Endothelial cell of umbilical vein (primary cell): ENCODE data around the gene S100A13. TPM values are rescaled to one million over a fixed set of nuclear protein-coding genes. Genes with fewer than 3 reads are reported as not detected.

Experiments
- BruUV-seq: library from RNA; stranded (reverse); fragments of 400-500 nt; replicated peaks from 2 replicates; lab custom pipeline; 2021; lab: Mats Ljungman, UMichigan
- CTCF ChIA-PET: fragments of 300-600, 350-600 bp; sonication (Branson Sonifier 250); formaldehyde crosslinking; loops from one replicate; lab custom pipeline; 2021; ENCODE audit warnings: antibody characterized with exemption, inconsistent platforms; lab: Charles Lee
- POLR2A ChIA-PET: fragments of 300-600, 350-600 bp; sonication (Branson Sonifier 250); formaldehyde crosslinking; loops from one replicate; lab custom pipeline; 2021; ENCODE audit warnings: antibody characterized with exemption, inconsistent platforms; lab: Charles Lee
- DNase-seq: peaks from one replicate; pipeline ENCODE4 v3.0.0-alpha.2; 2011; ENCODE audit warnings: low read depth, low spot score
- FAIRE-seq: peaks from 2 replicates; lab custom pipeline; 2011; peaks lifted over from hg19 to GRCh38; lab: Jason Lieb, UNC
- H2AFZ ChIP-seq: 2 replicates; pipeline ENCODE4 v1.6.0; 2012; ENCODE audit warnings: low read depth, low read length, control low read depth, inconsistent platforms
- H3K27ac ChIP-seq: 2 replicates; pipeline ENCODE4 v1.5.1; 2011; ENCODE audit warnings: low read depth, mild to moderate bottlenecking, control low read depth, low read length, moderate library complexity; ENCODE audit not compliant: insufficient read depth
- H3K27me3 ChIP-seq, 2 experiments: 2 replicates each; pipeline versions ENCODE4 v1.6.0 to v1.6.1; 2011; ENCODE audit warnings: low read length in 2 of 2, mixed read lengths in 1 of 2; ENCODE audit not compliant: control insufficient read depth in 2 of 2, insufficient read depth in 2 of 2
- H3K36me3 ChIP-seq, 2 experiments: 2 replicates in 1 of 2; 3 replicates in 1 of 2; pipeline ENCODE4 v1.5.1; 2011; ENCODE audit warnings: low read length in 2 of 2, mild to moderate bottlenecking in 1 of 2, moderate library complexity in 1 of 2; ENCODE audit not compliant: control insufficient read depth in 2 of 2, insufficient read depth in 2 of 2; ENCODE audit errors: extremely low read depth in 1 of 2
- H3K4me1 ChIP-seq: 3 replicates; pipeline ENCODE4 v1.5.1; 2011; ENCODE audit warnings: mild to moderate bottlenecking, low read length; ENCODE audit not compliant: control insufficient read depth, insufficient read depth; ENCODE audit errors: extremely low read depth
- H3K4me2 ChIP-seq: 2 replicates; pipeline ENCODE4 v1.6.1; 2011; ENCODE audit warnings: low read length, control low read depth, mixed read lengths; ENCODE audit not compliant: insufficient read depth
- H3K4me3 ChIP-seq, 3 experiments: fragments of 200-600 bp in 1 of 3; sonication (generic), shearing (Covaris generic) in 1 of 3; replicated peaks in 1 of 3; 2 replicates each; pipeline ENCODE4 v1.5.1; 2011 to 2016; ENCODE audit warnings: control low read depth in 3 of 3, low read length in 3 of 3, mild to moderate bottlenecking in 2 of 3, inconsistent platforms in 1 of 3, low read depth in 1 of 3, moderate library complexity in 1 of 3; ENCODE audit not compliant: insufficient read depth in 1 of 3
- H3K79me2 ChIP-seq: 2 replicates; pipeline ENCODE4 v1.6.0; 2012; ENCODE audit warnings: low read length, inconsistent platforms; ENCODE audit not compliant: control insufficient read depth, insufficient read depth
- H3K9ac ChIP-seq: replicated peaks from 2 replicates; pipeline ENCODE3; 2011; ENCODE audit warnings: low read length, control low read depth; ENCODE audit not compliant: insufficient read depth; ENCODE audit errors: extremely low read depth
- H3K9me1 ChIP-seq: replicated peaks from 3 replicates; pipeline ENCODE4 v1.6.0; 2011; ENCODE audit warnings: mild to moderate bottlenecking, low read length; ENCODE audit not compliant: control insufficient read depth, insufficient read depth; ENCODE audit errors: extremely low read depth
- H3K9me3 ChIP-seq: replicated peaks from 2 replicates; pipeline ENCODE4 v1.5.1; 2012; ENCODE audit warnings: low read length, inconsistent platforms; ENCODE audit not compliant: control insufficient read depth, insufficient read depth
- H4K20me1 ChIP-seq: replicated peaks from 2 replicates; pipeline ENCODE3; 2011; ENCODE audit warnings: mild to moderate bottlenecking, low read length; ENCODE audit not compliant: control insufficient read depth, insufficient read depth; ENCODE audit errors: extremely low read depth
- CTCF ChIP-seq, 2 donors: IDR thresholded peaks; 1 replicate in 1 of 2; 2 replicates in 1 of 2; pipeline ENCODE4 v1.5.1; 2011; ENCODE audit warnings: low read length in 2 of 2, mild to moderate bottlenecking in 2 of 2, moderate library complexity in 2 of 2, control low read depth in 1 of 2, inconsistent platforms in 1 of 2, low read depth in 1 of 2; ENCODE audit not compliant: insufficient read depth in 1 of 2; ENCODE audit errors: extremely low read depth in 1 of 2
- EZH2 ChIP-seq: IDR thresholded peaks from 2 replicates; pipeline ENCODE4 v1.6.1; 2012; ENCODE audit warnings: borderline replicate concordance, low read depth, mild to moderate bottlenecking, moderate library complexity, low read length, inconsistent platforms; ENCODE audit not compliant: severe bottlenecking
- FOS ChIP-seq: IDR thresholded peaks from 2 replicates; pipeline ENCODE4 v1.6.1; 2011; ENCODE audit warnings: mild to moderate bottlenecking, low read length, moderate library complexity, borderline replicate concordance; ENCODE audit not compliant: insufficient read depth
- GATA2 ChIP-seq: IDR thresholded peaks from 2 replicates; pipeline ENCODE4 v1.7.0; 2011; ENCODE audit warnings: low read depth, mild to moderate bottlenecking, moderate library complexity, mixed read lengths, low read length; ENCODE audit not compliant: insufficient read length, insufficient read depth
- JUN ChIP-seq: IDR thresholded peaks from 2 replicates; pipeline ENCODE4 v1.6.1; 2011; ENCODE audit warnings: borderline replicate concordance, low read depth; ENCODE audit not compliant: insufficient read length, insufficient read depth
- MAX ChIP-seq: IDR thresholded peaks from 2 replicates; pipeline ENCODE4 v1.6.1; 2011; ENCODE audit not compliant: insufficient read depth, insufficient read length
- MYC ChIP-seq: IDR thresholded peaks from one replicate; pipeline ENCODE4 v1.6.1; 2011; ENCODE audit warnings: mild to moderate bottlenecking, low read depth, low read length
- POLR2A ChIP-seq: IDR thresholded peaks from 2 replicates; pipeline ENCODE4 v1.6.1; 2012; ENCODE audit warnings: low read depth, mild to moderate bottlenecking, control low read depth, low read length
- POLR2AphosphoS5 ChIP-seq: IDR thresholded peaks from 2 replicates; pipeline ENCODE4 v1.6.1; 2012; ENCODE audit warnings: low read depth, mild to moderate bottlenecking, control low read depth, low read length, moderate library complexity; ENCODE audit not compliant: insufficient read depth
- dilution Hi-C: fragments of 300-500 bp; cut with MboI; formaldehyde crosslinking; loops from one replicate; pipeline ENCODE4 v1.15.0; 2019; ENCODE audit warnings: low sequenced_read_pairs; ENCODE audit not compliant: extremely low pct_ligation_motif_present
- intact Hi-C: fragments of 100-400 bp; cut with micrococcal nuclease; formaldehyde crosslinking; loops from one replicate; pipeline ENCODE4 v1.10.0; 2022
- polyA plus RNA-seq, 4 experiments: library from polyadenylated mRNA; depleted of rRNA in 3 of 4; stranded (reverse) in 3 of 4; unstranded in 1 of 4; fragments of >200 nt; gene quantifications; 2 replicates each; pipeline versions ENCODE4 v1.2.1 to v1.2.3, GENCODE V29; 2011 to 2012; ENCODE audit warnings: missing spikeins in 1 of 4
- total RNA-seq: library from RNA; stranded (reverse); gene quantifications from 2 replicates; pipeline ENCODE4 v1.2.3, GENCODE V29; 2021

S100A13 gene
- total and polyA plus RNA-seq, 2 donors (not counting 3 experiments of a cell fraction or from before 2014, with no cell fraction given): 155 to 360 TPM

- peak; percentile 82 for TF ChIP-seq POLR2A
- no peak for TF ChIP-seq EZH2
- no peak for TF ChIP-seq JUN
- TF ChIP-seq CTCF (IDR thresholded peaks at IDR 0.05; ENCODE audit: extremely low read depth in 1 of 2, insufficient read depth in 1 of 2, low read depth in 1 of 2, low read length in 2 of 2): peak in 1 of 2 donors; percentile 21
- TF ChIP-seq FOS: no peak
- TF ChIP-seq MAX: no peak
- no peak for TF ChIP-seq GATA2
- peak; percentile 77 for TF ChIP-seq POLR2AphosphoS5
- no peak for TF ChIP-seq MYC
- ChIA-PET CTCF (interaction anchor here (1.0 to 2.2 kb wide), 6 partner anchors 16 to 148 kb away, joined by 3 to 13 read pairs (median 4); partner anchors contain the start of gene S100A13), POLR2A (interaction anchor here (0.6 to 1.3 kb wide), 3 partner anchors 10 to 25 kb away, joined by 3 to 4 read pairs (median 3); partner anchors contain the start of gene CHTOP)
- peak; percentile 83 for DNase-seq
- Histone ChIP-seq H3K27ac (peak within 1 kb of the TSS; percentile 64), H3K4me1 (peaks cover 7% of the 10 kb centered on the region), H3K4me2 (peak within 1 kb of the TSS; percentile 90), H2AFZ (peak within 1 kb of the TSS; percentile 86), H3K79me2 (peaks cover 13% of the 10 kb centered on the region), H4K20me1 (no peaks in the 10 kb centered on the region), H3K27me3 (no peaks in the 10 kb centered on the region), H3K36me3 (peaks cover 14 to 18% of the 10 kb centered on the region in 2 experiments), H3K9ac (peak within 1 kb of the TSS; percentile 77), H3K9me1 (no peaks in the 10 kb centered on the region), H3K4me3 (peak within 1 kb of the TSS; percentile 79 to 91 (median 83)), H3K9me3 (no peaks in the 10 kb centered on the region)
- BruUV-seq: no TSS peak
- dilution Hi-C loops: no loop called here
- peak; percentile 90 for FAIRE-seq
- intact Hi-C loops: loop anchor here (1.0 to 2.0 kb wide), 5 partner anchors 24 to 147 kb away; partner anchors contain the start of gene CHTOP
Measured at GRCh38 chr1:153658400-153659174, 31.3 kb upstream of the S100A13 start, which contains the start of gene SNAPIN. Gene SNAPIN, plus strand, starts transcription at chr1:153658703. Its CDS starts 41 bp downstream, at chr1:153658744.
